ENCODE data around the gene HOXA5.
A peak's percentile ranks its signal among the peaks of the same experiment; 100 is the strongest.

HOXA5 gene

DNA sequence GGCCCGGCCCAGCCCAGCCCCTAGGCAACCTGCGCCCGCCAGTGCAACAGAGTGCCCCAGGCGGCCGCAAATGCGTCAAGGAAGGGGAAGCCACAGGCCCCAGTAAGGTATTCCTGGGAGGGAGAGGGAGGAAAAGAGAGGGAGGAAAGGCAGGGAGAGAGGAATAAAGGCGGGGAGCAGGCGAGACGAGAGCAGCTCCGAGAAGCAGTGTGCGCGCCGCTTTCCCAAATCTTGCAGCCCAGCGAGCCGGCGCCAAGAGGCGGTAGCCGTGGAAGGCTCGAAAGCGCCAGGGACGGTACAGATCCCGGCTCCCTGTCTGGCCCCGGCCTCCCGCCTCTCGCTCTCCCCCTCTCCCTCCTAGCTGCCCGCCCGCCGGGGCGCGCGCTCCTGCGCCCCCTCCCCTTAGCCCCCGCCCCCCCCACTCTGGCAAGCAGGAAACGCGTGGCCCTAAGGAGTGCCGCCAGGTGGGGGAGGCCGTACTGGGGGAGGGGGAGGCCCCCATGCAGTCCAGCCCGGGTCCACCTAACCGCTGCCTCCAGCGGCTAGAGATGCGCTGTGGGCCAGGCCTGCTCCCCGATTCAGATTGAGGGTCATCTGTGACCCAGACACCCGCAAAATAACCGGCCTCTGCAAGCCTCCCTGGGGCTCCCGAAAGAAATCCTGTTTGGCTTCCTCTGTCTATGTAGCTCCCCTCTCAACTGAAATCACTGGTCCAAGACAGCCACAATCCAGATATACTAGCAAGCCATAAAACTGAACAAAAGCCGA lies 26.4 kb upstream of the HOXA5 start:
- no peaks in the 10 kb centered on the region for H3K9me3 ChIP-seq (ENCODE audit: control insufficient read depth, insufficient read depth, low read length)
- H3K9ac ChIP-seq (ENCODE audit: low read depth, low read length), result peak overlapping the region; percentile 28

DNA sequence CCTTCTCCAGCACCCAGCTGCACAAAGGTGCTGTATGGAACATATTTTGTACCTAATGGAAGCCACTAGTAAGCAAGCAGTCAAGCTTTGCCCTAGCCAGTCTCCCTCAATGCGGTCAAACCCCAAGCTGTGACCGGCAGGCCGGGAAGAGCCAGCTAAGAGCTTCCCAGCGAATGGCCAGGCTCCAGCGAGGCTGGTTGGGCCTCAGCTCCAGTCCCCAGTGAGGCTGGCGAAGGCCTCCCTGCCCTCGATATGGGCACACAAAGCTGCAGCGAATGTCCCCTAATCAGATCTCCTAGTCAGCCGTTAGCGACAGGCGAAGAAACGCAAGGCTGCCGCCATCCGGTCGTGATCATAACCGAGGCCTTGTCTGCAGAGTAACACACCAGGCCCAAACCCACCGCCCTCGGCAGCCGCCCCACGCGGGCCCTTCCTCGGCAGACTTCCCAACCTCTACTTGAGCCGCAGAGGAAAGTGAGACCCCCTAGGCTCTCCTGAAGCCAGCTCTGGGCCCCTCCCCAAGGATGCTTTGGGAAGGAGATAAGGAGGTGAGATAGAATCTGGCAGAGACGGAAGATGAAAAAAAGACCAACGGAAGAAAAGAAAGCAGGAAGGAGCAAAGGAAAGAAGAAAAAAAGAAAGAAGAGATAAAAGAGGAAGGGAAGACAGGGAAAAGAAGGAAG lies 24.9 kb upstream of the HOXA5 start:
- H3K4me1 ChIP-seq (ENCODE audit: insufficient read depth, low read length), result peaks cover 9% of the 10 kb centered on the region; the same call in 1 of the 2 replicates
- no peak overlapping the region for H3K9ac ChIP-seq (ENCODE audit: low read depth, low read length)
- H3K9me3 ChIP-seq (ENCODE audit: control insufficient read depth, insufficient read depth, low read length), result no peaks in the 10 kb centered on the region
- H3K36me3 ChIP-seq (ENCODE audit: insufficient read depth, low read length), result no peaks in the 10 kb centered on the region

More for the DNA sequence above, 26.4 kb upstream of the HOXA5 start:
- Histone ChIP-seq H3K36me3 (ENCODE audit: insufficient read depth, low read length) (no peaks in the 10 kb centered on the region), H3K4me1 (ENCODE audit: insufficient read depth, low read length) (peaks cover 9% of the 10 kb centered on the region; the same call in 1 of the 2 replicates)

DNA sequence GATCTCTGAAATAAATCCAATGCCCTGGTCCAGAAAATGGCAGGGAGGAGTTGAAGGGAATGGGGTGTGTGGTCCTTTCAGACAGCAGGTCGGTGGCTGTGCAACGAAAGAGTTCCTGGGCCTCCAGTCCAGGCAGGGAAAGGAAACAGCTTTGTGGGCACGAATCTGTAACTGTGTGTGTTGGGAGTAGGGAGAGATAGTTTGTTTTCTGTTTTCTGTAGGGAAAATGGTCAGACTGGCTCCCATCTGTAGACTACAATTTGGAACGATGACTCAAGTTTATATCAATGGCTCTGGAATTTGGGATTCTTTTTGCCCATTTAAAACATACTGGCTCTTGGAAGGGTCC lies 24.4 kb upstream of the HOXA5 start:
- H3K36me3 ChIP-seq (ENCODE audit: insufficient read depth, low read length), result no peaks in the 10 kb centered on the region
- H3K9ac ChIP-seq (ENCODE audit: low read depth, low read length), result no peak overlapping the region
- peaks cover 9% of the 10 kb centered on the region; the same call in 1 of the 2 replicates for H3K4me1 ChIP-seq (ENCODE audit: insufficient read depth, low read length)

DNA sequence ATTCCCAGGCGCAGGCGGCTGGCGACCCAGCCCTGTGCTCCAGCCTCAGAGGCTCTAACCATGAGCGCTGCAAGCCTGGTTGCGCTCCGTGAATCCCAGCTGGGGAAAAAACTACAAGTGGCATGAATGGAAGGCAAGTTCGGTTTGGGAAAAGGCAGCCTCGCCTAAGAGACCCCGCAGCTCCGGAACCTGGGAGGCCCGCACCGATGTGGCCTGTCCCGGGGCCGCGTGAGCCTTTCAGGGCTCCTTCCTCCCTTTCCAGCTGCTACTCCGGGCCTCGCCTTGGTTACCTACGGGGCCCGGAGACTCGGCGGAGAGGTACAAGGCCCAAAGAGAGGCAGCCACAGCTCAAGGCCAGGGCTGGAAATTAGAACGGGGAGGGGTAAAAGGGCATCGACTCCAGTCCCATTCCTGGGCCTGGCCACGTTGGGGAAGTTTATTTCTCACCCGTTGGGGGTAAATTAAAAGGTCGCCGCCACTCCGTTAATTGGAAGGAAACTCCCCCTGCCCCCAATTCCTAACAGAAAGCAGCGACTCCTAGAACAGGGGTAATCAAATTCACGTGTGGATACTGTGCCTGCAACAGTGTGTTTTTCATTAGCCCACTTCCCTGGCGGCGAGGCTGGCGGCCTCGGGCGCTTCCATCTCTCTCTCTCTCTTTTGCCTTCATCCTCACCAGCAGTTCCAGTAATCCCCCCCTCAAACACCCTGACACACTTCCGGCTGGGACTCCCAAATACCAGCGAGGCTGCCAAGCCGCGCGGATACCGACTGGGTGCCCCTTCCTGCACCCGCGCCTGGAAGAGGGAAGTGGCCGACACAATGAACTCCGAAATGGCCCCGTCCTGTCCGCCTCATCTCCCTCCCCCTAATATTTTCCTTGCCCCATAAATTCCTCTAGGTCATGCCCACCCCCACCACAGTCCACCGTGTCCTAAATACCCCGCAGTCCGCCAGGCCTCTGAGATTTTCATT lies 23.3 kb upstream of the HOXA5 start:
- H3K9me3 ChIP-seq (ENCODE audit: control insufficient read depth, insufficient read depth, low read length), result no peaks in the 10 kb centered on the region
- no peak overlapping the region; the same call in 1 of the 2 replicates for H3K9ac ChIP-seq (ENCODE audit: low read depth, low read length)
- H3K36me3 ChIP-seq (ENCODE audit: insufficient read depth, low read length), result no peaks in the 10 kb centered on the region
- H3K4me1 ChIP-seq (ENCODE audit: insufficient read depth, low read length), result peaks cover 7% of the 10 kb centered on the region; the same call in 1 of the 2 replicates

More for the DNA sequence above, 24.4 kb upstream of the HOXA5 start:
- H3K9me3 ChIP-seq (ENCODE audit: control insufficient read depth, insufficient read depth, low read length), result no peaks in the 10 kb centered on the region

DNA sequence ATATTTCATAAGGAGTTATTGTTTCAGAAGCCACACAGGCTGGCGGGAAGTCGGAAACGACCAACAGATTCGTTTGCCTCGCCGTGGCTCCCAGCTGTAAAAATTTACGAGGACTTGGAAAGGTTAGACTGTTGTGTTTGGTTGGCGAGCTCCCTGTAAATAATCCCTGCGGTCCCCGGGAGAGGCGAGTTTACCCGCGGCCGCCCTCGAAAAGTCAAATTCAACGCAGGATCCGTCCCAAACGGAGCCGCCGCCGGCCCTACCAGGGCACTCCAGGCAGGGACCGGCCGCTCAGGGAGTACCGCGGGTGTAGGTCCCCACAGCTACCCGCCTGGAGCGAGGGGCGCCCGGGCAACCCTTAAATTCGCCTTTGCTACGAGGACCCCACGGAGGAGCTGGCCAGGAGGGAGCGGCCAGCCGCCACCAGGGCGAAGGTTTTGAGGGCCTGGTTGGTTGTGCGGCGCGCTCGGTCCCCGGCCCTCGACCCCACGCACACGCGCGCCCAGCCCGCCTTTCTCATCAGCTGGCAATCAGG lies 22.6 kb upstream of the HOXA5 start:
- Histone ChIP-seq H3K9me3 (ENCODE audit: control insufficient read depth, insufficient read depth, low read length) (no peaks in the 10 kb centered on the region), H3K9ac (ENCODE audit: low read depth, low read length) (no peak overlapping the region), H3K36me3 (ENCODE audit: insufficient read depth, low read length) (no peaks in the 10 kb centered on the region), H3K4me1 (ENCODE audit: insufficient read depth, low read length) (0 out of 2 replicates have a peak, but pooled peaks cover 3% of the 10 kb centered on the region)

DNA sequence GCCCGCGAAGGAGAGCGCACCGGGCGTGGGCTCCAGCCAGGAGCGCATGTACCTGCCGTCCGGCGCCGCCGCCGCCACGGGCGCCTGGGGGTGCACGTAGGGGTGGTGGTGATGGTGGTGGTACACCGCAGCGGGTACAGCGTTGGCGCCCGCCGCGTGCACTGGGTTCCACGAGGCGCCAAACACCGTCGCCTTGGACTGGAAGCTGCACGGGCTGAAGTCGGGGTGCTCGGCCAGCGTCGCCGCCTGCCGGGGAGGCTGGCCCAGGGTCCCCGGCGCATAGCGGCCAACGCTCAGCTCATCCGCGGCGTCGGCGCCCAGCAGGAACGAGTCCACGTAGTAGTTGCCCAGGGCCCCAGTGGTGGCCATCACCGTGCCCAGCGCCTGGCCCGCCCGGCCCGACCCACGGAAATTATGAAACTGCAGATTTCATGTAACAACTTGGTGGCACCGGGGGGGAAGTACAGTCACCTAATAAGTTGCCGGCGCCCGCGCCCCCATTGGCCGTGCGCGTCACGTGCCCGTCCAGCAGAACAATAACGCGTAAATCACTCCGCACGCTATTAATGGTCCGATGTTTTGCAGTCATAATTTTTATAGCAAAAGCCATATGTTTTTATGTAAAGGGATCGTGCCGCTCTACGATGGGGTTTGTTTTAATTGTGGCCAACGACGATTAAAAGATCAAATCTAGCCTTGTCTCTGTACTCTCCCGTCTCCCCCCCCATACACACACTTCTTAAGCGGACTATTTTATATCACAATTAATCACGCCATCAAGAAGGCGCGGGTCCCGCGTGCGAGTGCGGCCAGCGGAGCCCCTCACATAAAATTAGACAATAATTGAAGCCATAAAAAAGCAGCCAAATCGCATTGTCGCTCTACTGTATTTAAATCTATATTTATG lies 21.9 kb upstream of the HOXA5 start, which contains the start of gene HOXA9:
Gene HOXA9 (minus strand): TSS at position 449 of the 907 bp plus-strand sequence. CDS start 80 bp downstream, at position 369.
- no peaks in the 10 kb centered on the region for H3K36me3 ChIP-seq (ENCODE audit: insufficient read depth, low read length)
- 0 out of 2 replicates have a peak, but pooled peaks cover 3% of the 10 kb centered on the region for H3K4me1 ChIP-seq (ENCODE audit: insufficient read depth, low read length)
- no peak within 1 kb of the TSS; the same call in 1 of the 2 replicates for H3K9ac ChIP-seq (ENCODE audit: low read depth, low read length)

GRCh38 chr7:27164367-27165088 lies 21.0 kb upstream of the HOXA5 start:
- Histone ChIP-seq H3K36me3 (ENCODE audit: insufficient read depth, low read length) (no peaks in the 10 kb centered on the region), H3K9ac (ENCODE audit: low read depth, low read length) (no peak overlapping the region; the same call in 1 of the 2 replicates), H3K4me1 (ENCODE audit: insufficient read depth, low read length) (0 out of 2 replicates have a peak, but pooled peaks cover 3% of the 10 kb centered on the region), H3K9me3 (ENCODE audit: control insufficient read depth, insufficient read depth, low read length) (no peaks in the 10 kb centered on the region)

More for the DNA sequence above, 21.9 kb upstream of the HOXA5 start, which contains the start of gene HOXA9:
- H3K9me3 ChIP-seq (ENCODE audit: control insufficient read depth, insufficient read depth, low read length), result no peaks in the 10 kb centered on the region

- H3K4me1 ChIP-seq (ENCODE audit: insufficient read depth, low read length), result 0 out of 2 replicates have a peak, but pooled peaks cover 3% of the 10 kb centered on the region
- no peak overlapping the region; the same call in 1 of the 2 replicates for H3K9ac ChIP-seq (ENCODE audit: low read depth, low read length)
- H3K36me3 ChIP-seq (ENCODE audit: insufficient read depth, low read length), result no peaks in the 10 kb centered on the region
- no peaks in the 10 kb centered on the region for H3K9me3 ChIP-seq (ENCODE audit: control insufficient read depth, insufficient read depth, low read length)
Observed at GRCh38 chr7:27164045-27164366, 20.5 kb upstream of the HOXA5 start.

GRCh38 chr7:27163288-27164044 lies 20.0 kb upstream of the HOXA5 start:
- Histone ChIP-seq H3K36me3 (ENCODE audit: insufficient read depth, low read length) (no peaks in the 10 kb centered on the region), H3K4me1 (ENCODE audit: insufficient read depth, low read length) (0 out of 2 replicates have a peak, but pooled peaks cover 3% of the 10 kb centered on the region), H3K9ac (ENCODE audit: low read depth, low read length) (no peak overlapping the region), H3K9me3 (ENCODE audit: control insufficient read depth, insufficient read depth, low read length) (no peaks in the 10 kb centered on the region)

DNA sequence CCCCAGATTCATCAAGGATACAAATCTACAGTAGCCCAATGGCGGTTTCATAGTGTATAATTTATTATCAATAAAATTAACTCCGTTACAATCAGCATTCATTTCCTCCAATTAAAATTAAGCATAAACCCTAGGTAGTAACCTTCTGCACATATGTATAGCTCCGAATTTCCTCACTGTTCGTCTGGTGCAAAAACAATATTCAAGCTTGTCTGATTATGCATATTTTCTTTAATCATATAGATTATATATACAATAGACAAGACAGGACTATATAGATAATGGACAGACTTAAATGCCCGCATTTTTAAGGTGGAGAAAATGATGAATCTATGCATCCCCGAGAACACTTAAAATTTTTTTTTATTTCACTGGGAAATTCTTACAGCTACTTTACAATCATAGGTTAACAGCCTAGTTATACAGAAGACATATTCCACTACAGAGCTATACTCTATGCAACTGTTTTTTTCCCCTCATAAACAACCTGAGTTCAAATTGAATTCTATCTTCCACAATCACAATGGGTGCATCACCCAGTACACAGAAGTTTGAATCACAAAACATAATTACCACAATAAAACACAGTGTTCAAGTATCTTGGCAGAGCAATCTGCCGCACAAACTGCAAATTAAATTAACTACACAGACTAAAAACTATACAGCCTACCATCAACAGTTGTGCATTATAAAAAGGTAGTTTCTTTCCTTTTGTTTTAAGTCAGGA lies 19.2 kb upstream of the HOXA5 start:
- Histone ChIP-seq H3K4me1 (ENCODE audit: insufficient read depth, low read length) (0 out of 2 replicates have a peak, but pooled peaks cover 3% of the 10 kb centered on the region), H3K9me3 (ENCODE audit: control insufficient read depth, insufficient read depth, low read length) (no peaks in the 10 kb centered on the region), H3K36me3 (ENCODE audit: insufficient read depth, low read length) (no peaks in the 10 kb centered on the region), H3K9ac (ENCODE audit: low read depth, low read length) (no peak overlapping the region)

GRCh38 chr7:27161721-27162560 lies 18.5 kb upstream of the HOXA5 start:
- 0 out of 2 replicates have a peak, but pooled peaks cover 3% of the 10 kb centered on the region for H3K4me1 ChIP-seq (ENCODE audit: insufficient read depth, low read length)
- no peaks in the 10 kb centered on the region for H3K9me3 ChIP-seq (ENCODE audit: control insufficient read depth, insufficient read depth, low read length)
- no peak overlapping the region for H3K9ac ChIP-seq (ENCODE audit: low read depth, low read length)
- no peaks in the 10 kb centered on the region for H3K36me3 ChIP-seq (ENCODE audit: insufficient read depth, low read length)

Data from ES-I3 (cell line).